ENCODE measurements around the gene PLCB3.

Gene PLCB3

GRCh38 chr11:64285885-64286800 lies 34.8 kb downstream of the PLCB3 start:
- in situ Hi-C loops (cut with MboI; ENCODE audit: low sequenced_read_pairs), result no loop called here

GRCh38 chr11:64286801-64287159 lies 35.5 kb downstream of the PLCB3 start:
- in situ Hi-C loops (cut with MboI; ENCODE audit: low sequenced_read_pairs), result no loop called here

GRCh38 chr11:64287676-64288352 lies 36.5 kb downstream of the PLCB3 start:
- in situ Hi-C loops (cut with MboI; ENCODE audit: low sequenced_read_pairs), result no loop called here

- in situ Hi-C loops (cut with MboI; ENCODE audit: low sequenced_read_pairs), result no loop called here
Measured at GRCh38 chr11:64288353-64288750, 37.0 kb downstream of the PLCB3 start.

- in situ Hi-C loops (cut with MboI; ENCODE audit: low sequenced_read_pairs), result no loop called here
Measured at GRCh38 chr11:64289002-64289564, 37.8 kb downstream of the PLCB3 start.

- in situ Hi-C loops (cut with MboI; ENCODE audit: low sequenced_read_pairs), result no loop called here
Measured at GRCh38 chr11:64290352-64291261, 39.3 kb downstream of the PLCB3 start.

GRCh38 chr11:64291262-64291751 lies 40.0 kb downstream of the PLCB3 start, which contains the start of gene KCNK4:
Gene KCNK4, plus strand, starts transcription at chr11:64291302. Its CDS starts 1,717 bp downstream, at chr11:64293019.
- in situ Hi-C loops (cut with MboI; ENCODE audit: low sequenced_read_pairs), result no loop called here

GRCh38 chr11:64291752-64292459 lies 40.6 kb downstream of the PLCB3 start:
- in situ Hi-C loops (cut with MboI; ENCODE audit: low sequenced_read_pairs), result no loop called here

- in situ Hi-C loops (cut with MboI; ENCODE audit: low sequenced_read_pairs), result no loop called here
Measured at GRCh38 chr11:64292460-64293254, 41.3 kb downstream of the PLCB3 start.

- in situ Hi-C loops (cut with MboI; ENCODE audit: low sequenced_read_pairs), result no loop called here
Measured at GRCh38 chr11:64294774-64295173, 43.4 kb downstream of the PLCB3 start.

GRCh38 chr11:64295760-64296159 lies 44.4 kb downstream of the PLCB3 start:
- in situ Hi-C loops (cut with MboI; ENCODE audit: low sequenced_read_pairs), result no loop called here

GRCh38 chr11:64296236-64296635 lies 44.9 kb downstream of the PLCB3 start:
- in situ Hi-C loops (cut with MboI; ENCODE audit: low sequenced_read_pairs), result no loop called here

- in situ Hi-C loops (cut with MboI; ENCODE audit: low sequenced_read_pairs), result no loop called here
Measured at GRCh38 chr11:64296830-64297698, 45.7 kb downstream of the PLCB3 start.

GRCh38 chr11:64297699-64298358 lies 46.5 kb downstream of the PLCB3 start:
- in situ Hi-C loops (cut with MboI; ENCODE audit: low sequenced_read_pairs), result no loop called here

- in situ Hi-C loops (cut with MboI; ENCODE audit: low sequenced_read_pairs), result no loop called here
Measured at GRCh38 chr11:64298966-64299846, 47.9 kb downstream of the PLCB3 start.

GRCh38 chr11:64299847-64300648 lies 48.7 kb downstream of the PLCB3 start, which contains the start of gene CATSPERZ:
Gene CATSPERZ, plus strand, starts transcription at chr11:64300358. Its CDS starts 53 bp downstream, at chr11:64300411.
- in situ Hi-C loops (cut with MboI; ENCODE audit: low sequenced_read_pairs), result no loop called here
